Stimulated activated CD8-positive, alpha-beta memory T cell treated with anti-CD3 and anti-CD28 coated beads, Interleukin-7, amount 100 ng/mL, for 1 hour (primary cell): ENCODE data around the gene SAT1.

ENCODE experiments used
- DNase-seq, 2 donors: peaks; one replicate each; pipeline ENCODE4 v3.0.0-alpha.2; 2020; ENCODE audit warnings: low read depth in 2 of 2

Gene SAT1

GRCh38 chrX:23810279-23810678, 27.3 kb downstream of the SAT1 start:
- no peak for DNase-seq

- DNase-seq: no peak
Observed at GRCh38 chrX:23811108-23811651, 28.2 kb downstream of the SAT1 start.

- no peak for DNase-seq
Observed at GRCh38 chrX:23811656-23812055, 28.7 kb downstream of the SAT1 start.

GRCh38 chrX:23813808-23814207, 30.8 kb downstream of the SAT1 start:
- DNase-seq: no peak

GRCh38 chrX:23815376-23815775, 32.4 kb downstream of the SAT1 start:
- no peak for DNase-seq

GRCh38 chrX:23816179-23816578, 33.2 kb downstream of the SAT1 start:
- no peak for DNase-seq

GRCh38 chrX:23817979-23818336, 35.0 kb downstream of the SAT1 start:
- DNase-seq: no peak

GRCh38 chrX:23819385-23820234, 36.6 kb downstream of the SAT1 start:
- DNase-seq: no peak

GRCh38 chrX:23820235-23820782, 37.3 kb downstream of the SAT1 start:
- no peak for DNase-seq

GRCh38 chrX:23821847-23822246, 38.9 kb downstream of the SAT1 start:
- DNase-seq: no peak

- no peak for DNase-seq
Observed at GRCh38 chrX:23822397-23822796, 39.4 kb downstream of the SAT1 start.

- no peak for DNase-seq
Observed at GRCh38 chrX:23822841-23823240, 39.9 kb downstream of the SAT1 start.

GRCh38 chrX:23825675-23826074, 42.7 kb downstream of the SAT1 start:
- DNase-seq: no peak

- no peak for DNase-seq
Observed at GRCh38 chrX:23826216-23826615, 43.2 kb downstream of the SAT1 start.

GRCh38 chrX:23826653-23827052, 43.7 kb downstream of the SAT1 start:
- no peak for DNase-seq

GRCh38 chrX:23828881-23829280, 45.9 kb downstream of the SAT1 start:
- DNase-seq: no peak

- DNase-seq: no peak
Observed at GRCh38 chrX:23832721-23833120, 49.7 kb downstream of the SAT1 start.
